ENCODE data around the gene FUT6.
A peak's percentile ranks its signal among the peaks of the same experiment; 100 is the strongest.

The FUT6 gene

GRCh38 chr19:5809469-5809868 is 30.0 kb downstream of the FUT6 start:
- Histone ChIP-seq H4K20me1 (peaks cover 0 to 2% (median 0%) of the 10 kb centered on the region in 11 experiments; a peak in 3 of 22 replicates), H3K4me2 (peak overlapping the region in 8 of 11 experiments; percentile 16 to 60 (median 38); a peak in 8 of 22 replicates), H3K27ac (peak overlapping the region in 3 of 11 experiments; percentile 32 to 36 (median 32); a peak in 3 of 22 replicates), H3K9me3 (replicated peaks in 1 of 11) (no peaks in the 10 kb centered on the region), H3K4me1 (peaks cover 0 to 33% (median 22%) of the 10 kb centered on the region in 10 experiments; a peak in 17 of 20 replicates), H3K4me3 (no peak overlapping the region), H3K9ac (peak overlapping the region in 1 of 11 experiments; percentile 0; a peak in 1 of 22 replicates), H3K36me3 (no peaks in the 10 kb centered on the region), H3K27me3 (peaks cover 16 to 27% (median 21%) of the 10 kb centered on the region in 11 experiments)
- TF ChIP-seq Cebpa-rat (IDR thresholded peaks at IDR 0.05): no peak

GRCh38 chr19:5809053-5809452 is 30.4 kb downstream of the FUT6 start:
- 0 out of 22 replicates have a peak overlapping the region, but pooled peaks of 1 of the 11 experiments have one; percentile 0 for H3K9ac ChIP-seq
- no peak overlapping the region for H3K4me3 ChIP-seq
- H3K4me2 ChIP-seq: peak overlapping the region in 8 of 11 experiments; percentile 16 to 60 (median 38); a peak in 9 of 22 replicates
- peaks cover 20 to 31% (median 25%) of the 10 kb centered on the region in 11 experiments for H3K27me3 ChIP-seq
- H3K36me3 ChIP-seq: no peaks in the 10 kb centered on the region
- peaks cover 0 to 5% (median 0%) of the 10 kb centered on the region in 11 experiments; a peak in 3 of 22 replicates for H4K20me1 ChIP-seq
- TF ChIP-seq Cebpa-rat (IDR thresholded peaks at IDR 0.05): peak in 6 of 11 experiments; percentile 15 to 75 (median 34); a peak in 5 of 22 replicates
- no peaks in the 10 kb centered on the region for H3K9me3 ChIP-seq (replicated peaks in 1 of 11)
- H3K27ac ChIP-seq: peak overlapping the region in 3 of 11 experiments; percentile 32 to 36 (median 32); a peak in 3 of 22 replicates
- peaks cover 0 to 37% (median 25%) of the 10 kb centered on the region in 10 experiments; a peak in 17 of 20 replicates for H3K4me1 ChIP-seq

- no peak for TF ChIP-seq Cebpa-rat (IDR thresholded peaks at IDR 0.05)
- no peak overlapping the region for H3K4me3 ChIP-seq
Measured at GRCh38 chr19:5808120-5808816, 31.2 kb downstream of the FUT6 start.

GRCh38 chr19:5806905-5807304 is 32.6 kb downstream of the FUT6 start:
- TF ChIP-seq Cebpa-rat (IDR thresholded peaks at IDR 0.05): no peak
- H3K4me2 ChIP-seq: no peak overlapping the region
- H3K27ac ChIP-seq: no peak overlapping the region
- H3K36me3 ChIP-seq: no peaks in the 10 kb centered on the region
- peaks cover 7 to 56% (median 45%) of the 10 kb centered on the region in 10 experiments; a peak in 19 of 20 replicates for H3K4me1 ChIP-seq
- peaks cover 0 to 5% (median 0%) of the 10 kb centered on the region in 11 experiments; a peak in 3 of 22 replicates for H4K20me1 ChIP-seq
- no peak overlapping the region for H3K4me3 ChIP-seq
- no peaks in the 10 kb centered on the region for H3K9me3 ChIP-seq (replicated peaks in 1 of 11)
- H3K27me3 ChIP-seq: peaks cover 20 to 38% (median 27%) of the 10 kb centered on the region in 11 experiments
- no peak overlapping the region for H3K9ac ChIP-seq

More at GRCh38 chr19:5808120-5808816, 31.2 kb downstream of the FUT6 start:
- Histone ChIP-seq H3K27ac (peak overlapping the region in 4 of 11 experiments; percentile 1 to 29 (median 20); a peak in 2 of 22 replicates), H3K4me2 (peak overlapping the region in 9 of 11 experiments; percentile 27 to 69 (median 60); a peak in 18 of 22 replicates), H4K20me1 (peaks cover 0 to 5% (median 0%) of the 10 kb centered on the region in 11 experiments; a peak in 3 of 22 replicates), H3K27me3 (peaks cover 20 to 38% (median 27%) of the 10 kb centered on the region in 11 experiments), H3K36me3 (no peaks in the 10 kb centered on the region), H3K9me3 (replicated peaks in 1 of 11) (no peaks in the 10 kb centered on the region), H3K9ac (peak overlapping the region in 6 of 11 experiments; percentile 0 to 51 (median 23); a peak in 4 of 22 replicates), H3K4me1 (peaks cover 6 to 43% (median 31%) of the 10 kb centered on the region in 10 experiments; a peak in 19 of 20 replicates)

- H3K27ac ChIP-seq: no peak overlapping the region
- H3K4me2 ChIP-seq: peak overlapping the region in 8 of 11 experiments; percentile 46 to 85 (median 67); a peak in 15 of 22 replicates
- H3K9ac ChIP-seq: peak overlapping the region in 1 of 11 experiments; percentile 53; a peak in 1 of 22 replicates
- H4K20me1 ChIP-seq: peaks cover 0 to 5% (median 0%) of the 10 kb centered on the region in 11 experiments; a peak in 3 of 22 replicates
- H3K36me3 ChIP-seq: no peaks in the 10 kb centered on the region
- no peaks in the 10 kb centered on the region for H3K9me3 ChIP-seq (replicated peaks in 1 of 11)
- peak overlapping the region in 1 of 10 experiments; percentile 57; a peak in 1 of 20 replicates for H3K4me3 ChIP-seq
- no peak for TF ChIP-seq Cebpa-rat (IDR thresholded peaks at IDR 0.05)
- peaks cover 20 to 38% (median 27%) of the 10 kb centered on the region in 11 experiments for H3K27me3 ChIP-seq
- H3K4me1 ChIP-seq: peaks cover 7 to 58% (median 49%) of the 10 kb centered on the region in 10 experiments; a peak in 19 of 20 replicates
Measured at GRCh38 chr19:5806133-5806489, 33.4 kb downstream of the FUT6 start.

GRCh38 chr19:5805462-5806132 is 33.9 kb downstream of the FUT6 start:
- H3K9ac ChIP-seq: peak overlapping the region in 6 of 11 experiments; percentile 9 to 53 (median 34); a peak in 9 of 22 replicates

GRCh38 chr19:5804516-5805461 is 34.7 kb downstream of the FUT6 start, which contains the start of gene NRTN:
Gene NRTN, plus strand, starts transcription at chr19:5805067. Its CDS starts 19,099 bp downstream, at chr19:5824166.
- H3K4me2 ChIP-seq: peak within 1 kb of the TSS; percentile 83 to 98 (median 88)
- peaks cover 0 to 5% (median 0%) of the 10 kb centered on the region in 11 experiments; a peak in 3 of 22 replicates for H4K20me1 ChIP-seq
- no peaks in the 10 kb centered on the region for H3K36me3 ChIP-seq
- peak within 1 kb of the TSS; percentile 43 to 63 (median 51); a peak in 19 of 20 replicates for H3K4me3 ChIP-seq
- H3K9me3 ChIP-seq (replicated peaks in 1 of 11): no peaks in the 10 kb centered on the region
- H3K4me1 ChIP-seq: peaks cover 7 to 64% (median 55%) of the 10 kb centered on the region in 10 experiments; a peak in 19 of 20 replicates
- TF ChIP-seq Cebpa-rat (IDR thresholded peaks at IDR 0.05): no peak
- no peak within 1 kb of the TSS; a peak in 1 of 22 replicates for H3K27ac ChIP-seq
- H3K9ac ChIP-seq: peak within 1 kb of the TSS in 8 of 11 experiments; percentile 34 to 63 (median 50); a peak in 11 of 22 replicates
- peaks cover 21 to 41% (median 33%) of the 10 kb centered on the region in 11 experiments for H3K27me3 ChIP-seq

More at GRCh38 chr19:5805462-5806132, 33.9 kb downstream of the FUT6 start:
- Histone ChIP-seq H4K20me1 (peaks cover 0 to 5% (median 0%) of the 10 kb centered on the region in 11 experiments; a peak in 3 of 22 replicates), H3K36me3 (no peaks in the 10 kb centered on the region), H3K9me3 (replicated peaks in 1 of 11) (no peaks in the 10 kb centered on the region), H3K27ac (no peak overlapping the region), H3K27me3 (peaks cover 20 to 38% (median 27%) of the 10 kb centered on the region in 11 experiments), H3K4me3 (peak overlapping the region in 9 of 10 experiments; percentile 21 to 63 (median 46); a peak in 15 of 20 replicates), H3K4me1 (peaks cover 7 to 58% (median 50%) of the 10 kb centered on the region in 10 experiments; a peak in 19 of 20 replicates), H3K4me2 (peak overlapping the region; percentile 34 to 85 (median 60); a peak in 21 of 22 replicates)
- TF ChIP-seq Cebpa-rat (IDR thresholded peaks at IDR 0.05): no peak
